ENCODE results near the gene TTC22.

The TTC22 gene

DNA sequence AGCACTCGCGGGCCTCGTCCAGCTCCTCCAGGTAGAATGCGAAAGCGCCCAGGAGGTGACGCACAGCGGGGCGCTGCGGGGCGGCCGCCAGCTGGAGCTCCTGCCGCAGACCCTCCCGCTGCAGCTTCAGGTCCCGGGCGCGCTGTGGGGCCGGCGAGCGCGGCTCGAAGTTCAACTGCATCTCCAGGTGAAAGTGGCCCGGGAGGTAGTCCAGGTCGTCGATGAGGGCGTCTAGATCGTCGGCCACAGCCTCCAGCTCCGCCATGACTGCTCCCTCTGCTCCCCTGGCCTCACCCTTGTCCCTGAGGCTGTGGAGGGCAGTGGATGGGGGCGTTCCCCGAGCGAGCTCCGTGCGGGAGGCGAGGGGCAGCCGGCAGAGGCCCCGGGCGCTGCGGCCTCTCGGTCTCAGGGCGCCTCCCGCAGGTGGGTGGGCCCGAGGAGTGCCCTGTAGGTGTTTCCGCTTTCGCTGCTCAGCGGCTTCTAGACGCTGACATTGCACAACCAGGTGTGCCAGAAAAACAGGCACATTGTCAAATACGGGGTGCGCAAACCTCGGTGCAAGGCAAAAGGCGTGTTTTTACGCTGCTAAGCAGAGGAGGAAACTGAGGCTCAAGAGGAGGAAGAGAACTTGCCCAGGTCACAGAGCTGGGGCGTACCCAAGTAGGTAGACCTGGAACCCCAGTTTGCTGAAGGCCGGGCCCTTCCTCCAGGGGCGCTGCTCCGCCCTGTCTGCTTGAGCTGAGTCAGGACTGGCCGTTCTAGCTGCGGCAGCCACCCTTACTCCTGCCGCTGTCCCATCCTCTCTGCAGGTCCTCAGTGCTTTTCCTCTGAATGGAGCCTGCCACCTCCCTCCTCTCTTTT is at the start of gene TTC22:
TSS of gene TTC22 (minus strand) at position 425 of the 861 bp plus-strand sequence. CDS start at position 265, 160 bp downstream.
- peak; percentile 77 for DNase-seq

DNA sequence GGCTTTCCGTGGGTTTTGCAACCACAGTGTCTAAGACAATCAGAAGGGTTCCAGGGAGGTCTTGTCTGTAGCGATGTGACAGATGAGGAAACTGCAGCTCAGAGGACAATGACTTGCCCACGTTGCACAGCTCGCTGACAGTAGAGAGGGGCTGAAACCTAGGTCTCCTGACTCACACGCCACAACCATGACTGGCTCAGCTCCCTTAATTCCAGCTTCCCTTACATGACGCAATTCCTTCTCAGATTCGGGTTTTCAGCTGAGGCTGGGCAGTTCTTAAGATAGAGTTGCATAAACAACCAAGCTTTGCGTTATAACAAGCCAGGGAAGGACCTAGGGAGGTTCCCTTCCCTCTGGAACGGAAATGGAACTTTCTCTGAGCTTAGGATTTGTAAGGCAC is 49.6 kb upstream of the TTC22 start:
- DNase-seq, result no peak

DNA sequence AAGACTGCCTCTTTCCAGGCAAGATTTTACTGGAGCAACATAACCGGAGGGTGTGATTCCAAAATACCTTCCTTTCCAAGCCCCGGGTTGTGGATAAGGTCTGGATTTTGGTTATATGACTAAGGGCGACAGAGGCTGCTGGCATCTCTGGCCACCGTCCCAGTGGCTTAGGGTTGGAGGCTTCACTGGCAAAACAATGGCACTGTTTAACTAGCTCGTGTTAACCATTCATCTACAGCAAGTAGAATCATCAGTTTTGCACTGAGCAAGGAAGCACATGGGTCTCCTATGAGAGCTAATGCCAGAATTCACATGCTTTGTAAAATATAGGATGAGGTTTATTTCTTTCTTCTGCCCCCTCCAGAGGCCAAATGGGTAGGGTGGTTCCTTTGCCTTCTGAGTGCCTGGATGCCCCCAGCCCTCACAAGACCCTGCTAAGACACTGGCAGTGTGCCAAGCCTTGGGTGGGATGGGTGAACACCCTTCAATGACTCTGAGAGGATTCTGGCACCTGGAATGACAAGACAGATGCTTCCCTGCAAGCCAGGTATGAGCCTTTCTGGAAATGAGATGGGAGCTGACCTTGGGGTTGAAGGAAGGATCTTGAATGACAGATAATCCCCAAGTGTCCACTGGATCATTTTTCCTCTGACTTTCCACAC is 49.1 kb upstream of the TTC22 start:
- DNase-seq, result no peak

DNA sequence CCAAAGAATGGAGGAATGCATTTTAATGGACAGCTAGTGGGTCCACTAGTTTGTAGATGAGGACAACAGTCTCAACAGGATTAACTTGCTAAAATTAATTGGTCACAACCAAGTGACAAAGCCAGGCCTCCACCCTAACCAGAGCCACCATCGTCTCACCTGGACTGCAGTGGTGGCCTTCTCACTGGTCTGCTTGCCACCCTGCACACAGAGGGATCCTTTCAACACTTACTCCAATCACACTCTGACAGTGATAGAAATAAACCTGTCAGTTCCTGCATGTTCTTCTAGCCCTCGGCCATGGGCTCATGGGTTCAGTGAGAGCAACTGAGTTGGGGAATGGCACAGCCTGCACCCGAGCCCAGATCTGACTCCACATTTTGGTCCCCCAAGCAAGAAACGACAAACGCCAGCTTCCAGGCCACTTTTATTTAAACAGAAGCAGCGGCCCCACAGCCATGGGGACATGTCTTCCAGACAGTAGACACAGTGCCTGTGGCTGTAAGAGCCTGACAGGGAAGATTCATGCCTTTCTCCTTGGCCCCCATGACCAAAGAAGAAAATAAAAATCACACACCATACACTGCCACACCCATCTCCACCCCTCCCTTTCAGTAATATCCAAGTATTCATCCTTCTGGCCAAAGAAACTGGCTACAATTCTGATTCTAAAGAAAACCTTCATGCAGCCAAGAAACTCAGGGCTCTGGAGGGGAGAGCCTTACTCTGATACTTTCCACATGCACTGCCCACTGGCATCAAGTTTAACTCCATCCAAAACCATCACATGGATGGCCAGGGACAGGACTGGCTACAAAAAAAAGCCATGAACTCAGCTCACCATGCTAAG is 48.3 kb upstream of the TTC22 start:
- DNase-seq, result no peak

DNA sequence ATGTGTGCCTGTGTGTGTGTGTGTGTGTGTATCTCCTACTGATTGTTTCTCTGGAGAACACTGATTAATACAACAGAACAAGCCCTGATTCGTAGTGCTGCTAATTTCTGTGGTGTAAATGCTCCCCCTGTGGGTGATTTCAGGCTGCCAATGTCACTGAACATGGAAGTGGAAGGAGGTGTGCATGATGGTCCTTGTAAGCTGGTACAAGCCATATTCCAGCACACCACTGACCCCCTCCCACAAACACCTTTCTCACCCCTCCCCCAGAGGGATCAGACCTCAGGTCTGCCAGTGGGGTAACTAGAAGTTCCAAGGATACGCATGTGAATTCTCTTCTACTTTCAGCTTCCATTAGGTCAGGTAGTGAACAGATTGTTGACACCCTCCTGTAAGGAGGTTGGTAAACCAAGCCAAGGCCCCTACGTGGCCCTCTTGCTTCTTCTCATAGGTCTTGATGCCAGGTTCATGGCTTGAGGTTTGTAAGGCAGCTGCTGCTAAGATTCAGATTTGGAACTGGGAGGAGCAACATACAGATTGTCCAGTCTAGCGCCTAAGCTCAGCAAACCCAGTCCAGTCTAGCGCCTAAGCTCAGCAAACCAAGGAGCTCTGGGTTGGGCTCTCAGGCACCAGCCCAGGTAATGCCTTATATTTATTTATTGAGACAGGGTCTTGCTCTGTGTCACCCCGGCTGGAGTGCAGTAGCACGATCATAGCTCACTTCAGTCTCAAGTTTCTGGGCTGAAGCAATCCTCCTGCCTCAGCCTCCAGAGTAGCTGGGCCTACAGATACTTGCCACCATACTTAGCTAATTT is 47.2 kb upstream of the TTC22 start:
- DNase-seq, result no peak

DNA sequence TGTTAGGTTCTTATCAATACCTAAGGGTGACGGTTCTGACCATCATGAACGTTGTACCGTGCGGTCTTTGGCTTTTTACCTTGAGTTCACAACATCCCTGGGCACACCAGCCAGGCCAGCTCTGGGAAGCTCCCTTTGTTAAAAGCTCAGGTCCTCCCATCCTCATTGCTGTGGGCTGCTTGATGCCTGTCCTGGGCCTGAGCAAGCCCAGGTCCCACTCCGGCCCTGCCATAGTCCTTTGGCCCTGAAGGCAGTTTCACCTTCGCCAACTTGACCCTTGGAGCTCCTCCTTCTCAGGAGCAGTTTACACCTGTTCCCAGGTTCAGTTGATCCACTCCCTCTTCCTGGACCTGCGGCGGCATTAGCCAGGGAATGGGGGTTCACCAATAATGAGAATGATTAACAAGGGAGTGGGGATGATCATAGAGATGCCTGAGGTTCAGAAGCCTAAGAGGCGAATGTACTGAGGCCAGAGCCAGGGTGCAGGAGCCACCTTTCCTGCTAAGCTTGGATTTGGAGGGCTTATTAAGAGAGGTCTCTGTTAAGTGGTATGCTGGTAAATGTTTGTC is 45.7 kb upstream of the TTC22 start:
- no peak for DNase-seq

- no peak for DNase-seq
These were observed 45.2 kb upstream of the TTC22 start for GRCh38 chr1:54846301-54846700.

DNA sequence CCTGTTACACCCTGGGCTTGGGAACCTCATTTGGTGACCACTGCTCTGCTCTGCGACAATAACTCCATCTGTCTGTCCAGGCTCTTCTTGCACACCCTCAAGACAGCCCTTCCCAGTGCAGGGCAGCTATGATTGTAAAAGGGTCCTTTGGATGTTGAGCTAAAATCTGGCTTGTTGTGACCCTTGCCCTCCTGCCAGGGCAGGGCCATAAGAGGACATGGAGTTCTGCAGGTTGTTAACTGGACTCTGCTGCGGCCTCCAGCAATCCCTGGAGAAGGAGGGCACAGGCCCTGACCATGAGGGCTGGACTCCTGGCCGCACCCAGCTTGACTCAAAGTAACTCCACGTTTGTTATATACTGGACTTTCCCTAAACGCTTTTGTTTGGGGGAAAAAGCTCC is 44.6 kb upstream of the TTC22 start:
- no peak for DNase-seq

DNA sequence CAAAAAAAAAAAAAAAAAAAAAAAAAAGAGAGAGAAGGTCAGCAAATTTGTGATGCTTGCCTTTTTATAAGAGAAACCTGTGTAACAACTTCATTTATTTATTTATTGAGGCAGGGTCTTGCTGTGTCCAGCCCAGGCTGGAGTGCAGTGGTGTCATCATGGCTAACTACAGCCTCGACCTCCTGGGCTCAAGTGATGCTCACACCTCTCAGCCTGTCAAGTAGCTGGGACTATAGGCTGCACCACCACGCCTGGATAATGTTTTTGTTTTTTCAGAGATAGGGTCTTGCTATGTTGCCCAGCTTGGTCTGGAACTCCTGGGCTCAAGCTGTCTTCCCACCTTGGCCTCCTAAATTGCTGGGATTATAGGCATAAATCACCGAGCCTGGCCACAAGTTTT is 43.4 kb upstream of the TTC22 start:
- DNase-seq, result no peak

GRCh38 chr1:54843449-54843848 is 42.3 kb upstream of the TTC22 start:
- DNase-seq, result no peak

- DNase-seq, result no peak
These were observed 41.8 kb upstream of the TTC22 start for GRCh38 chr1:54842963-54843362.

DNA sequence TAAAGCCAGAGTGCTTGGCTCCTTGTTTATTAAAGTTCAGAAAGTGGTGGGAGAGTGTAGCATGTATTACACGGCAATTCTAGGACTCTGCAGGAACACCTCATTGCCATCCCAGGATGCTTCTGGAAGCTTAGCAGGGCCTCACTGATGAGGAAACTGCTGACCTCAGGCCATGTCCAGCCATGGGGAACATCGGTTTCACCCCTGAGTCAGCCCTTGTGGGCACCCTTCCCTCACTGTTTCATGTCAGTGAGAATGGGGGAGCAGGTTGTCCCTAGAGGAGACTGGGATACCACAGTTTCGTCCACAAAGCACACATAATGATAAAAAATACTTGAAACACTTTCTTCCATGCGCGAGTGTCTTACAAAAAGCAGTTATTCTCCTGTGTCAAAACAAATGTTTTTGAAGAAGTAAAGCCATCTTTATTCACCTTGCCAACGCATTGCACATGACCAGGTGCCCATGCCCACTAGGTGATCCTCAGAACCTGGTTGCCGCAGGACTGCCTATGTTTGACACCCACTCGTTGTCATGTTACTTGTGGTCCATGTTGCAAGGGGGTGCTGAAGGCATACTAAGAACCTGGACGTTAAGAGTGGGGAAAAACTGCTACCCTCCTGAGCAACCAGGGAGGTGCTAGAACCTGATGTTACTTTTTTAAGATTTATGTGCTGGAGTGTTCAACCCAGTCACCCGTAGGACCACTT is 41.2 kb upstream of the TTC22 start:
- DNase-seq, result no peak

GRCh38 chr1:54839824-54840223 is 38.7 kb upstream of the TTC22 start:
- no peak for DNase-seq

DNA sequence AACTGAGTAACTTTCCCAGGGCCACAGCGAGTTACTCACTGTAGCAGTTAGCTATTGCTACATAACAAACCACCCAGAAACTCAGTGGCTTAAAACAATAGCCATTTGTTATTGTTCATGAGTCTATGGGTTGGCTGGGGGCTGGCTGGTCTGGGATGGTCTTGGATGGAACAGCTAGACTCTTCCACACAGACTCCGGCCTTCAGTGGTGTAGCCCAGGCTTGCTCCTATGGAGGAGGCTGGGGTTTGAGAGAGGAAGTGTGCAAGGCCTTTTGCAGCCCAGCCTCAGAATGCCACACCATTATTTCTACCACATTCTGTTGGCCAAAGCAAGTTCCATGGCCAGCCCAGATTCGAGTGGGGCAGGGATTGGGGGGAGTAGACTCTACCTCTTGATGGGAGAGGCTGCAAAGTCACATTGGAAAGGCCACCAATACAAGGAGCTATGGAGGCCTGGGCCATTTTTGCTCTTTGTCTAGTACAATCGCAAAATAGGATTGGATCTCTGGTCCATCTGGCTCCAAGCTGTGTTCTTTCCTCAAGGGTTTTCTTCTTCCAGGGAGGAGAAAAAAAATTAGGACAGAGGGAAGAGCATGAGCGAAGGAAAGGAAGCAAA is 37.5 kb upstream of the TTC22 start:
- no peak for DNase-seq

- no peak for DNase-seq
These were observed 36.1 kb upstream of the TTC22 start for GRCh38 chr1:54837002-54837853.

DNA sequence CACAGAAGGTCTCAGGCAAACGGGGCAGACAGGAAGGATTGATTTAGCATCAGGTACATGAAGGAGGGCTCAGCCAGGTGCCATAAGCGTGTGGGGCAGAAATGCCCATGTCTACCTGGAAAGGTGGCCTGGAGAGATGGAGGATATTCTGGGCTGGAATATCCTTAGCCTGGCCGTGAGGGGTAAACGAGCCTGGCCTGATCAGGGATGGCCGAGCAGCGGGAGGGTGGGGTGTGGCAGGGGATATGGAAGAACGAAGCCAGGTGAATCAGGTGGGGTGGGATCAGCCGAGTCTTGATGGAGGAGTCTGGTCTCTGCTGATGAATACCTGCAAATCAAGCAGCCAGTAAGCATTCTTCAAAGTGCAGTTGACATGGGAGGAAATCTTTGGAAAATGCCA is 35.5 kb upstream of the TTC22 start:
- DNase-seq, result no peak

- no peak for DNase-seq
These were observed 34.8 kb upstream of the TTC22 start for GRCh38 chr1:54835970-54836369.

DNA sequence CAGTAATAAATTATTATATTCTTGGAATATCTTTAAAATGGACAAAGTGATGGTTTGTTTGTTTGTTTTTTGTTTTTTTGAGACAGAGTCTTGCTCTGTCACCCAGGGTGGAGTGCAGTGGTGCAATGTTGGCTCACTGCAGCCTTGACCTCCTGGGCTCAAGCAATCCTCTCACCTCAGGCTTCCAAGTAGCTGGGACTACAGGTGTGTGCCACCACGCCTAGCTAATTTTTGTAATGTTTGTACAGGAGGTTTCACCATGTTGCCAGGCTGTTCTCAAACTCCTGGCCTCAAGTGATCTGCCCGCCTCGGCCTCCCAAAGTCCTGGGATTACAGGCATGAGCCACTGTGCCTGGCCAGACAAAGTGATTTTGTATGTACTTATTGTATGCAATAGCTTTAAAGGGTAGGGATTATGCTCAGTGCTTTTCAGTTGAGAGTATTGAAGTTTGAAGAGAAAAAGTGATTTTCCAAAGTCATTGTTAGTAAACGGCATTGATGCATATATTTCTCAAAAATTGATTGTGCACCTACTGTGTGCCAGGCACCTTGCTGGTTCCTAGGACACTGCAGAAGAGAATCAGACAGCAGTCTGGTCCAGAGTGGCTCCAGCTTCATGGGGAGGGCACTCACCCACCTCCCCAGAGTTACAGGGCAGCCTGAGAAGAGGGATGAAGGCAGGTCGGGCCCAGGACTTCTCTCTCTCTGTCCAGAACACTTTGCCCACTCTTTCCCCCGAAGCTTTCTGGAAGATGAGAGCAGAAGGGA is 34.2 kb upstream of the TTC22 start:
- no peak for DNase-seq

DNA sequence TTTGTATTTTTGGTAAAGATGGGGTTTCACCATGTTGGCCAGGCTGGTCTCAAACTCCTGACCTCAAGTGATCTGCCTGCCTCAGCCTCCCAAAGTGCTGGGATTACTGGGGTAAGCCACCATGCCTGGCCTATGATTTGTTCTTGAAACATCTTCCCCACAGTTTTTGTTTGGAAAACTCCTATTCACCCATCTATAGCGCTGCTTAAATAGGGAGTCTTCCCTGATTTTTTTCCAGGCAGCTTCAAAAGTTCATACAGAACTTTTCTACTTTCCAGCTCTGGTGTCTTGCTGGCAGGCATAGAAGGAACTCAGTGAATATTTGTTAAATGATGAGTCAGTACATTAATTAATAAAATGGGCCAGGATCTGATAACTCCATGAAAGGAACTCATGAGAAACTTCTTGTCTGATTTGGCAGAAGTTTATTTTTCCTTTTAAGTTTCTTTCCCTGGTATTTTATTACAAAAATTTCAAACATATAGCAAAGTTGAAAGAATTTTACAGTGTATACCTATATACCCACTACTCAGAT is 33.0 kb upstream of the TTC22 start:
- DNase-seq, result no peak

All from activated naive CD4-positive, alpha-beta T cell treated with Interleukin-2 at 50 U/mL for 16 hours (primary cell).